GM21737 (cell line): Measurements from ENCODE around the gene MKNK2.
"Not testable (repeated sequence)": the region's sequence is repeated elsewhere in the genome, so short reads cannot be mapped to it uniquely, and the experiment has no call there.

Source experiments
- ATAC-seq: cut with Tn5 transposase; IDR thresholded peaks from one replicate; pipeline ENCODE4 v1.9.1; 2021; ENCODE audit warnings: mild to moderate bottlenecking, moderate library complexity; ENCODE audit not compliant: unreplicated experiment

Gene MKNK2

GRCh38 chr19:1997353-1998233 lies 53.5 kb downstream of the MKNK2 start:
- no peak for ATAC-seq

- no peak for ATAC-seq
Observed at GRCh38 chr19:1992759-1993260, 58.2 kb downstream of the MKNK2 start.

GRCh38 chr19:1991018-1991913 lies 59.8 kb downstream of the MKNK2 start:
- no peak for ATAC-seq

- ATAC-seq = no peak
Observed at GRCh38 chr19:1990230-1991017, 60.6 kb downstream of the MKNK2 start.

GRCh38 chr19:1989513-1990229 lies 61.4 kb downstream of the MKNK2 start:
- no peak for ATAC-seq

- not testable (repeated sequence) for ATAC-seq
Observed at GRCh38 chr19:1988464-1988863, 62.6 kb downstream of the MKNK2 start.
